ENCODE data around the gene HECW1.
"Not testable (repeated sequence)": the region's sequence is repeated elsewhere in the genome, so short reads cannot be mapped to it uniquely, and the experiment has no call there.

Gene HECW1

GRCh38 chr7:43111630-43112458 is 603 bp upstream of the HECW1 start:
- DNase-seq (ENCODE audit: low read depth in 1 of 2, low spot score in 1 of 2): no peak

GRCh38 chr7:43112941-43113621 is 634 bp downstream of the HECW1 start:
- no peak for DNase-seq (ENCODE audit: low read depth in 1 of 2, low spot score in 1 of 2)

- no peak for DNase-seq (ENCODE audit: low read depth in 1 of 2, low spot score in 1 of 2)
Observed at GRCh38 chr7:43113622-43114457, 1.4 kb downstream of the HECW1 start.

- no peak for DNase-seq (ENCODE audit: low read depth in 1 of 2, low spot score in 1 of 2)
Observed at GRCh38 chr7:43114458-43114780, 2.0 kb downstream of the HECW1 start.

GRCh38 chr7:43116451-43116850 is 4.0 kb downstream of the HECW1 start:
- DNase-seq (ENCODE audit: low read depth in 1 of 2, low spot score in 1 of 2): no peak

- DNase-seq (ENCODE audit: low read depth in 1 of 2, low spot score in 1 of 2): no peak
Observed at GRCh38 chr7:43117095-43117494, 4.6 kb downstream of the HECW1 start.

GRCh38 chr7:43117861-43118260 is 5.4 kb downstream of the HECW1 start:
- DNase-seq (ENCODE audit: low read depth in 1 of 2, low spot score in 1 of 2): no peak

GRCh38 chr7:43118313-43118712 is 5.9 kb downstream of the HECW1 start:
- DNase-seq (ENCODE audit: low read depth in 1 of 2, low spot score in 1 of 2): no peak

GRCh38 chr7:43119371-43120075 is 7.1 kb downstream of the HECW1 start:
- DNase-seq (ENCODE audit: low read depth in 1 of 2, low spot score in 1 of 2): no peak

GRCh38 chr7:43121973-43122372 is 9.5 kb downstream of the HECW1 start:
- DNase-seq (ENCODE audit: low read depth in 1 of 2, low spot score in 1 of 2): no peak

- no peak for DNase-seq (ENCODE audit: low read depth in 1 of 2, low spot score in 1 of 2)
Observed at GRCh38 chr7:43123457-43123856, 11.0 kb downstream of the HECW1 start.

GRCh38 chr7:43124388-43124787 is 11.9 kb downstream of the HECW1 start:
- DNase-seq (ENCODE audit: low read depth in 1 of 2, low spot score in 1 of 2): no peak

GRCh38 chr7:43130347-43130746 is 17.9 kb downstream of the HECW1 start:
- no peak for DNase-seq (ENCODE audit: low read depth in 1 of 2, low spot score in 1 of 2)

GRCh38 chr7:43135129-43135528 is 22.7 kb downstream of the HECW1 start:
- no peak for DNase-seq (ENCODE audit: low read depth in 1 of 2, low spot score in 1 of 2)

GRCh38 chr7:43136064-43136463 is 23.6 kb downstream of the HECW1 start:
- DNase-seq (ENCODE audit: low read depth in 1 of 2, low spot score in 1 of 2): no peak

GRCh38 chr7:43137121-43137744 is 24.8 kb downstream of the HECW1 start:
- DNase-seq (ENCODE audit: low read depth in 1 of 2, low spot score in 1 of 2): not testable (repeated sequence)

GRCh38 chr7:43137811-43138210 is 25.4 kb downstream of the HECW1 start:
- DNase-seq (ENCODE audit: low read depth in 1 of 2, low spot score in 1 of 2): no peak

- no peak for DNase-seq (ENCODE audit: low read depth in 1 of 2, low spot score in 1 of 2)
Observed at GRCh38 chr7:43138710-43139109, 26.3 kb downstream of the HECW1 start.

- no peak for DNase-seq (ENCODE audit: low read depth in 1 of 2, low spot score in 1 of 2)
Observed at GRCh38 chr7:43139137-43139536, 26.7 kb downstream of the HECW1 start.

- no peak for DNase-seq (ENCODE audit: low read depth in 1 of 2, low spot score in 1 of 2)
Observed at GRCh38 chr7:43140186-43140585, 27.7 kb downstream of the HECW1 start.

GRCh38 chr7:43141091-43141490 is 28.6 kb downstream of the HECW1 start:
- no peak for DNase-seq (ENCODE audit: low read depth in 1 of 2, low spot score in 1 of 2)

All from stimulated activated CD4-positive, alpha-beta T cell treated with anti-CD3 and anti-CD28 coated beads, Interleukin-15, amount 100 ng/mL, for 1 hour (primary cell).